Measurements from ENCODE around the gene PPP1R12C.

DNA sequence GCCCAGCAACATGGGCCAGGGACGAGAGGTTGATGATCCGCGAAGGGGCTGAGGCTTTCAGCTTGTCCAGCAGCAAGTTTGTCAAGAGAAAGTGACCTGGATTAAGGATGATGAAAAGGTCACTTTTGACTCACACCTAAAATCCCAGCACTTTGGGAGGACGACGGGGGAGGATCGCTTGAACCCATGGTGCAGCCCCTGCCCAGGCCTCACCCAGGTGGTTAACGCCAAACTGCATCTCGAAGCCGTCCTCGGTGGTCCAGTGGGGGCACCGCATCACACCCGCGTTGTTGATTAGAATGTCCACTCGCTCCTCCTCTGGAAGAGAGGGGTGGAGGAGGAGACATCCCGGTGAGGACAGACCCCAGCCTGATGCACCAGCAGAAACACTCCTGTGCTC lies 69.0 kb downstream of the PPP1R12C start:
- TF ChIP-seq, protein P1, sequence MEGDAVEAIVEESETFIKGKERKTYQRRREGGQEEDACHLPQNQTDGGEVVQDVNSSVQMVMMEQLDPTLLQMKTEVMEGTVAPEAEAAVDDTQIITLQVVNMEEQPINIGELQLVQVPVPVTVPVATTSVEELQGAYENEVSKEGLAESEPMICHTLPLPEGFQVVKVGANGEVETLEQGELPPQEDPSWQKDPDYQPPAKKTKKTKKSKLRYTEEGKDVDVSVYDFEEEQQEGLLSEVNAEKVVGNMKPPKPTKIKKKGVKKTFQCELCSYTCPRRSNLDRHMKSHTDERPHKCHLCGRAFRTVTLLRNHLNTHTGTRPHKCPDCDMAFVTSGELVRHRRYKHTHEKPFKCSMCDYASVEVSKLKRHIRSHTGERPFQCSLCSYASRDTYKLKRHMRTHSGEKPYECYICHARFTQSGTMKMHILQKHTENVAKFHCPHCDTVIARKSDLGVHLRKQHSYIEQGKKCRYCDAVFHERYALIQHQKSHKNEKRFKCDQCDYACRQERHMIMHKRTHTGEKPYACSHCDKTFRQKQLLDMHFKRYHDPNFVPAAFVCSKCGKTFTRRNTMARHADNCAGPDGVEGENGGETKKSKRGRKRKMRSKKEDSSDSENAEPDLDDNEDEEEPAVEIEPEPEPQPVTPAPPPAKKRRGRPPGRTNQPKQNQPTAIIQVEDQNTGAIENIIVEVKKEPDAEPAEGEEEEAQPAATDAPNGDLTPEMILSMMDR (IDR thresholded peaks at IDR 0.05), result no peak
- TF ChIP-seq POLR2AphosphoS5 (IDR thresholded peaks at IDR 0.05) (no peak), POLR2A (IDR thresholded peaks at IDR 0.05) (no peak)
